IMR-90 (cell line): ENCODE results near the gene TMPRSS5. TPM values are rescaled to one million over a fixed set of nuclear protein-coding genes. Genes with fewer than 3 reads are reported as not detected.

Experiments
- ATAC-seq: fragments of 200-7000 bp; cut with Tn5 transposase; 2 replicates; pipeline ENCODE4 v1.9.1; 2020; ENCODE audit warnings: low read depth, mild to moderate bottlenecking, moderate library complexity
- BruUV-seq: library from RNA; stranded (reverse); fragments of 400-500 nt; replicated peaks from 2 replicates; lab custom pipeline; 2021; lab: Mats Ljungman, UMichigan
- CTCF ChIA-PET: fragments of 300-600 bp; formaldehyde crosslinking; extraction: SDS; loops from one replicate; lab custom pipeline; 2021; ENCODE audit warnings: antibody characterized with exemption; lab: Yijun Ruan, JAX
- POLR2A ChIA-PET: fragments of 300-600 bp; sonication (Branson Sonifier 250); formaldehyde crosslinking; loops from one replicate; lab custom pipeline; 2022; ENCODE audit warnings: antibody characterized with exemption; ENCODE audit not compliant: unreplicated experiment; lab: Charles Lee
- DNase-seq: peaks from one replicate; pipeline ENCODE4 v3.0.0; 2013
- H2AFZ ChIP-seq: replicated peaks from 2 replicates; pipeline ENCODE3; 2013; ENCODE audit warnings: low read length, mild to moderate bottlenecking; ENCODE audit not compliant: poor library complexity
- H2AK5ac ChIP-seq: 2 replicates; pipeline ENCODE4 v1.6.1; 2013; ENCODE audit warnings: low read depth, low read length, inconsistent platforms
- H2AK9ac ChIP-seq: replicated peaks from 2 replicates; pipeline ENCODE3; 2013; ENCODE audit warnings: mild to moderate bottlenecking, low read depth, low read length, moderate library complexity; ENCODE audit not compliant: poor library complexity
- H2BK120ac ChIP-seq: 2 replicates; pipeline ENCODE4 v1.6.1; 2013; ENCODE audit warnings: low read depth, low read length, inconsistent platforms
- H2BK15ac ChIP-seq: 3 replicates; pipeline ENCODE4 v1.6.1; 2013; ENCODE audit warnings: low read depth, low read length, inconsistent platforms
- H2BK20ac ChIP-seq: 2 replicates; pipeline ENCODE4 v1.6.1; 2013; ENCODE audit warnings: low read depth, mild to moderate bottlenecking, inconsistent platforms, low read length, moderate library complexity
- H2BK5ac ChIP-seq: 2 replicates; pipeline ENCODE4 v1.6.1; 2013; ENCODE audit warnings: mild to moderate bottlenecking, low read depth, low read length, inconsistent platforms; ENCODE audit not compliant: poor library complexity, severe bottlenecking
- H3K14ac ChIP-seq: replicated peaks from 2 replicates; pipeline ENCODE4 v1.6.1; 2013; ENCODE audit warnings: low read depth, low read length, inconsistent platforms
- H3K18ac ChIP-seq: 2 replicates; pipeline ENCODE4 v1.6.1; 2013; ENCODE audit warnings: low read depth, low read length, control low read depth
- H3K23ac ChIP-seq: 2 replicates; pipeline ENCODE4 v1.6.1; 2013; ENCODE audit warnings: low read depth, low read length, inconsistent platforms
- H3K27ac ChIP-seq: 2 replicates; pipeline ENCODE4 v1.5.1; 2013; ENCODE audit warnings: mild to moderate bottlenecking, control low read depth, low read length; ENCODE audit not compliant: insufficient read depth
- H3K27me3 ChIP-seq: 2 replicates; pipeline ENCODE4 v1.6.1; 2013; ENCODE audit warnings: low read length; ENCODE audit not compliant: control insufficient read depth, insufficient read depth
- H3K36me3 ChIP-seq: 2 replicates; pipeline ENCODE4 v1.6.1; 2013; ENCODE audit warnings: low read length, mixed read lengths; ENCODE audit not compliant: control insufficient read depth, insufficient read depth
- H3K4ac ChIP-seq: 2 replicates; pipeline ENCODE4 v1.6.1; 2013; ENCODE audit warnings: low read depth, low read length, inconsistent platforms
- H3K4me1 ChIP-seq: 2 replicates; pipeline ENCODE4 v1.6.1; 2013; ENCODE audit warnings: low read length, mixed read lengths; ENCODE audit not compliant: control insufficient read depth, insufficient read depth
- H3K4me2 ChIP-seq: 2 replicates; pipeline ENCODE4 v1.6.1; 2013; ENCODE audit warnings: low read depth, mild to moderate bottlenecking, control low read depth, low read length, moderate library complexity
- H3K4me3 ChIP-seq: 2 replicates; pipeline ENCODE4 v1.5.1; 2013; ENCODE audit warnings: low read depth, mild to moderate bottlenecking, control low read depth, low read length, moderate library complexity; ENCODE audit not compliant: insufficient read depth
- H3K56ac ChIP-seq: 2 replicates; pipeline ENCODE4 v1.6.1; 2013; ENCODE audit warnings: low read length, inconsistent platforms; ENCODE audit not compliant: insufficient read depth; ENCODE audit errors: extremely low read depth
- H3K79me1 ChIP-seq, 2 experiments: 2 replicates each; pipeline ENCODE4 v1.6.1; 2013; ENCODE audit warnings: low read length in 2 of 2, inconsistent platforms in 1 of 2, low read depth in 1 of 2
- H3K9ac ChIP-seq: 2 replicates; pipeline ENCODE4 v1.6.1; 2013; ENCODE audit warnings: low read depth, low read length, control low read depth
- H3K9me1 ChIP-seq: 2 replicates; pipeline ENCODE4 v1.6.1; 2013; ENCODE audit warnings: low read length, inconsistent platforms; ENCODE audit not compliant: insufficient read depth
- H3K9me3 ChIP-seq: 2 replicates; pipeline ENCODE4 v1.6.1; 2013; ENCODE audit warnings: low read length; ENCODE audit not compliant: control insufficient read depth, insufficient read depth
- H4K20me1 ChIP-seq: 2 replicates; pipeline ENCODE4 v1.6.1; 2013; ENCODE audit warnings: low read length, inconsistent platforms; ENCODE audit not compliant: insufficient read depth
- H4K5ac ChIP-seq: 2 replicates; pipeline ENCODE4 v1.6.1; 2013; ENCODE audit warnings: mild to moderate bottlenecking, low read depth, low read length, control low read depth
- H4K8ac ChIP-seq, 2 experiments: 2 replicates each; pipeline ENCODE4 v1.6.1; 2013; ENCODE audit warnings: low read depth in 2 of 2, low read length in 2 of 2, control low read depth in 1 of 2, inconsistent platforms in 1 of 2
- H4K91ac ChIP-seq: 2 replicates; pipeline ENCODE4 v1.6.1; 2013; ENCODE audit warnings: low read depth, low read length, inconsistent platforms; ENCODE audit not compliant: insufficient read depth
- CEBPB ChIP-seq: IDR thresholded peaks from 2 replicates; pipeline ENCODE4 v1.6.1; 2012; ENCODE audit warnings: low read depth, low read length, improper control_type of control experiment
- NFE2L2 ChIP-seq: fragments of 150-350 bp; IDR thresholded peaks from 2 replicates; pipeline ENCODE4 v1.6.1; 2016; ENCODE audit warnings: low read depth, mild to moderate bottlenecking, low read length
- WGBS, 2 experiments: methylation state at CpG; one replicate each; pipeline versions ENCODE4 v1.1.5 to v1.1.7; 2013; ENCODE audit warnings: missing lambda C conversion rate in 2 of 2; ENCODE audit not compliant: insufficient read length in 1 of 2; ENCODE audit errors: extremely low coverage in 2 of 2; 5-methylcytosine and 5-hydroxymethylcytosine counted together
- dilution Hi-C: fragments of 300-500 bp; cut with HindIII; formaldehyde crosslinking; loops from one replicate; pipeline ENCODE4 v1.14.3; 2018; ENCODE audit warnings: low sequenced_read_pairs; ENCODE audit not compliant: unreplicated experiment
- in situ Hi-C: fragments of 300-500 bp; cut with MboI; formaldehyde crosslinking; loops from 3 replicates; pipeline ENCODE4 v1.14.3; 2019; ENCODE audit warnings: low sequenced_read_pairs, inconsistent platforms, mixed read lengths
- intact Hi-C: fragments of 100-400 bp; cut with micrococcal nuclease; formaldehyde crosslinking; loops from 2 replicates; pipeline ENCODE4 v1.10.0; 2022
- polyA plus RNA-seq, 3 experiments: library from polyadenylated mRNA; depleted of rRNA; stranded (reverse); fragments of >200 nt; gene quantifications; 2 replicates each; pipeline ENCODE4 v1.2.3, GENCODE V29; 2012; ENCODE audit warnings: low replicate concordance in 1 of 3
- total RNA-seq: library from RNA; depleted of rRNA; stranded (reverse); fragments of >200 nt; gene quantifications from 2 replicates; pipeline ENCODE4 v1.2.3, GENCODE V29; 2012

TMPRSS5 gene
- total and polyA plus RNA-seq, 2 of the 4 experiments (the other 2 are of a cell fraction) = under 0.01 to 0.24 TPM

GRCh38 chr11:113722221-113722620 is 16.1 kb upstream of the TMPRSS5 start:
- H3K36me3 ChIP-seq = no peaks in the 10 kb centered on the region
- H3K9me1 ChIP-seq = no peaks in the 10 kb centered on the region
- no peak overlapping the region for H2BK120ac ChIP-seq
- DNase-seq (no peak), ATAC-seq (no peak)
- H2AFZ ChIP-seq = no peak overlapping the region
- no peaks in the 10 kb centered on the region for H3K79me1 ChIP-seq
- H3K23ac ChIP-seq = no peak overlapping the region
- no peak overlapping the region for H3K4me2 ChIP-seq
- ChIA-PET POLR2A (no interaction called here), CTCF (interaction anchor here (0.6 to 0.7 kb wide), 2 partner anchors 17 to 536 kb away, joined by 4 to 5 read pairs; no protein-coding TSS in a partner anchor)
- H2AK5ac ChIP-seq = no peak overlapping the region
- no TSS peak for BruUV-seq
- no peak overlapping the region for H3K9ac ChIP-seq
- no peak overlapping the region for H4K8ac ChIP-seq
- H3K18ac ChIP-seq = no peak overlapping the region
- no peak overlapping the region for H4K91ac ChIP-seq
- H3K4me3 ChIP-seq = no peak overlapping the region
- no peak overlapping the region for H3K27ac ChIP-seq
- H2BK15ac ChIP-seq = no peak overlapping the region
- intact Hi-C loops (loop anchor here (5.0 kb wide), 1 partner anchor 180 kb away; no protein-coding TSS in a partner anchor), dilution Hi-C loops (no loop called here), in situ Hi-C loops (no loop called here)
- no CpG with 5 or more reads among the region's 4 CpGs for WGBS, 2 experiments
- no peak overlapping the region for H3K56ac ChIP-seq
- H2BK20ac ChIP-seq = no peak overlapping the region
- H4K5ac ChIP-seq = no peak overlapping the region
- no peaks in the 10 kb centered on the region for H3K27me3 ChIP-seq
- no peaks in the 10 kb centered on the region for H4K20me1 ChIP-seq
- TF ChIP-seq CEBPB (no peak), NFE2L2 (no peak)
- no peak overlapping the region for H3K4ac ChIP-seq
- no peak overlapping the region for H2BK5ac ChIP-seq
- H3K9me3 ChIP-seq = no peaks in the 10 kb centered on the region
- H2AK9ac ChIP-seq = no peak overlapping the region
- H3K4me1 ChIP-seq = no peaks in the 10 kb centered on the region
- H3K14ac ChIP-seq = no peak overlapping the region
